Fibroblast of skin of abdomen (primary cell): ENCODE measurements around the gene CSKMT. TPM values are rescaled to one million over a fixed set of nuclear protein-coding genes. Genes with fewer than 3 reads are reported as not detected.
"Not testable (repeated sequence)": the region's sequence is repeated elsewhere in the genome, so short reads cannot be mapped to it uniquely, and the experiment has no call there.

Experiments
- DNase-seq: peaks from one replicate; pipeline ENCODE4 v3.0.0-alpha.2; 2013
- polyA plus RNA-seq, 2 experiments: library from polyadenylated mRNA; unstranded; fragments of 120-200 nt; gene quantifications; one replicate each; pipeline ENCODE4 v1.2.1, GENCODE V29; 2013; ENCODE audit not compliant: insufficient read length in 2 of 2

Gene CSKMT
- 5.2 TPM for polyA plus RNA-seq (2013, experiment 1 of 2; ENCODE audit: insufficient read length)
- 4.4 TPM for polyA plus RNA-seq (2013, experiment 2 of 2; ENCODE audit: insufficient read length)

- peak; percentile 93 for DNase-seq
These were observed at the start of gene CSKMT, which contains the start of gene C11orf98 for GRCh38 chr11:62665075-62665598. CSKMT (plus strand) TSS chr11:62665312; CDS start chr11:62665880, 568 bp downstream. C11orf98 (minus strand) TSS chr11:62665210; CDS start chr11:62665169, 41 bp downstream.

- no peak for DNase-seq
These were observed 49.6 kb upstream of the CSKMT start for GRCh38 chr11:62615521-62615920.

- DNase-seq, result not testable (repeated sequence)
These were observed 48.2 kb upstream of the CSKMT start for GRCh38 chr11:62616957-62617356.

GRCh38 chr11:62621027-62621566 is 44.0 kb upstream of the CSKMT start:
- DNase-seq, result no peak

- DNase-seq, result peak; percentile 97
These were observed 43.3 kb upstream of the CSKMT start, which contains the start of gene B3GAT3 for GRCh38 chr11:62621567-62622470. B3GAT3 (minus strand) TSS chr11:62621986; CDS start chr11:62621947, 39 bp downstream.

GRCh38 chr11:62622476-62623089 is 42.5 kb upstream of the CSKMT start:
- no peak for DNase-seq

GRCh38 chr11:62627713-62628112 is 37.4 kb upstream of the CSKMT start:
- no peak for DNase-seq

GRCh38 chr11:62632492-62632891 is 32.6 kb upstream of the CSKMT start:
- DNase-seq, result no peak

- no peak for DNase-seq
These were observed 20.9 kb upstream of the CSKMT start for GRCh38 chr11:62644220-62644619.

- DNase-seq, result no peak
These were observed 19.5 kb upstream of the CSKMT start for GRCh38 chr11:62645671-62645945.

GRCh38 chr11:62645946-62646824 is 18.9 kb upstream of the CSKMT start, which contains the start of gene GANAB:
GANAB (minus strand) TSS chr11:62646613; CDS start chr11:62646599, 14 bp downstream.
- peak; percentile 97 for DNase-seq

- DNase-seq, result no peak
These were observed 18.1 kb upstream of the CSKMT start for GRCh38 chr11:62646825-62647608.

GRCh38 chr11:62647609-62648005 is 17.5 kb upstream of the CSKMT start:
- DNase-seq, result no peak

- DNase-seq, result no peak
These were observed 16.7 kb upstream of the CSKMT start for GRCh38 chr11:62648185-62648966.

GRCh38 chr11:62648967-62649364 is 16.1 kb upstream of the CSKMT start:
- DNase-seq, result no peak

- no peak for DNase-seq
These were observed 15.6 kb upstream of the CSKMT start for GRCh38 chr11:62649486-62649885.

GRCh38 chr11:62650283-62650682 is 14.8 kb upstream of the CSKMT start:
- DNase-seq, result not testable (repeated sequence)

GRCh38 chr11:62652161-62653006 is 12.7 kb upstream of the CSKMT start:
- no peak for DNase-seq

- no peak for DNase-seq
These were observed 10.8 kb upstream of the CSKMT start for GRCh38 chr11:62654297-62654696.
